ENCODE measurements around the gene HGFAC. TPM values are rescaled to one million over a fixed set of nuclear protein-coding genes. Genes with fewer than 3 reads are reported as not detected.

HGFAC gene
- total RNA-seq, 1 experiment from 2014 or later = 0.37 TPM

GRCh38 chr4:3399277-3400194 lies 42.2 kb upstream of the HGFAC start:
- no peak overlapping the region for H3K27ac ChIP-seq (ENCODE audit: insufficient read length, low read depth, low read length)
- TF ChIP-seq CTCF (conservative IDR thresholded peaks at IDR 0.05) = no peak; the same call in 2 of the 3 replicates
- H3K9me3 ChIP-seq (ENCODE audit: control insufficient read depth, low read depth, low read length) = peaks cover 4% of the 10 kb centered on the region
- no peak overlapping the region for H3K4me3 Mint-ChIP-seq
- no peaks in the 10 kb centered on the region for H3K4me1 Mint-ChIP-seq
- peaks cover 16% of the 10 kb centered on the region in 2 experiments for H3K9me3 Mint-ChIP-seq
- no peak overlapping the region for H3T11ph ChIP-seq (ENCODE audit: low read length)
- no peaks in the 10 kb centered on the region for H3K79me1 ChIP-seq (ENCODE audit: insufficient read depth, low read depth, low read length, poor library complexity, severe bottlenecking)
- H3K4me2 ChIP-seq (ENCODE audit: insufficient read depth, insufficient read length, low read length) = no peak overlapping the region
- no peak overlapping the region for H2BK120ac ChIP-seq (ENCODE audit: low read depth, low read length, poor library complexity, severe bottlenecking)
- H3K27me3 Mint-ChIP-seq (ENCODE audit: low read depth) = peaks cover 4% of the 10 kb centered on the region
- no peak overlapping the region for H2AFZ ChIP-seq (ENCODE audit: low read length)
- H3K79me2 ChIP-seq (ENCODE audit: insufficient read depth, low read length) = no peaks in the 10 kb centered on the region
- H2AK5ac ChIP-seq (ENCODE audit: insufficient read length, low read length) = no peak overlapping the region
- no peak overlapping the region for H4K5ac ChIP-seq (ENCODE audit: insufficient read length, low read depth, low read length)
- no peak overlapping the region for H2BK12ac ChIP-seq (ENCODE audit: insufficient read length, low read depth, low read length)
- no peak overlapping the region for H3K18ac ChIP-seq (ENCODE audit: insufficient read length, low read depth, low read length)
- no peaks in the 10 kb centered on the region for H4K20me1 ChIP-seq (ENCODE audit: control insufficient read depth, insufficient read depth, insufficient read length)
- peak overlapping the region in 1 of 3 experiments; percentile 44; a peak in 2 of 7 replicates for H3K27ac Mint-ChIP-seq
- H3K4ac ChIP-seq (ENCODE audit: low read depth, low read length) = no peak overlapping the region
- no peak overlapping the region for H2BK20ac ChIP-seq (ENCODE audit: low read depth, low read length, poor library complexity, severe bottlenecking)
- WGBS (ENCODE audit: extremely low coverage, insufficient read length, low lambda C conversion rate) = no CpG with 5 or more reads among the region's 5 CpGs
- DNase-seq = no peak
- no peaks in the 10 kb centered on the region for H3K23me2 ChIP-seq (ENCODE audit: insufficient read length, low read depth, low read length, poor library complexity, severe bottlenecking)
- no peak overlapping the region for H4K91ac ChIP-seq (ENCODE audit: insufficient read length, low read depth, low read length)
- H3K36me3 Mint-ChIP-seq (ENCODE audit: insufficient read depth in 1 of 3, low read depth in 3 of 3) = peaks cover 6 to 12% (median 12%) of the 10 kb centered on the region in 3 experiments
- no peak overlapping the region for H3K56ac ChIP-seq (ENCODE audit: insufficient read length, low read depth, low read length)
- no peak overlapping the region for H3K9ac ChIP-seq (ENCODE audit: extremely low read depth, insufficient read length, low read length)
- H3K4me1 ChIP-seq (ENCODE audit: insufficient read depth, low read length) = no peaks in the 10 kb centered on the region
- H3K14ac ChIP-seq (ENCODE audit: insufficient read depth, low read length) = no peak overlapping the region
- H3K23ac ChIP-seq (ENCODE audit: insufficient read length, low read depth, low read length) = no peak overlapping the region
- no peak overlapping the region for H2BK15ac ChIP-seq (ENCODE audit: low read depth, low read length)
- H4K8ac ChIP-seq (replicated peaks; ENCODE audit: insufficient read length, low read depth, low read length) = no peak overlapping the region
- H3K27me3 ChIP-seq (ENCODE audit: insufficient read depth, low read length) = no peaks in the 10 kb centered on the region
- H2BK5ac ChIP-seq (ENCODE audit: insufficient read length, low read length) = no peak overlapping the region

All from H9 (cell line).